NCI-H748 (cell line): Measurements from ENCODE around the gene C1QTNF9.
A peak's percentile ranks its signal among the peaks of the same experiment; 100 is the strongest.
"Not testable (repeated sequence)": the region's sequence is repeated elsewhere in the genome, so short reads cannot be mapped to it uniquely, and the experiment has no call there.

ENCODE experiments used
- DNase-seq: peaks from one replicate; lab custom pipeline; 2025; ENCODE audit not compliant: unreplicated experiment; lab: John Stamatoyannopoulos, UW

Gene C1QTNF9

DNA sequence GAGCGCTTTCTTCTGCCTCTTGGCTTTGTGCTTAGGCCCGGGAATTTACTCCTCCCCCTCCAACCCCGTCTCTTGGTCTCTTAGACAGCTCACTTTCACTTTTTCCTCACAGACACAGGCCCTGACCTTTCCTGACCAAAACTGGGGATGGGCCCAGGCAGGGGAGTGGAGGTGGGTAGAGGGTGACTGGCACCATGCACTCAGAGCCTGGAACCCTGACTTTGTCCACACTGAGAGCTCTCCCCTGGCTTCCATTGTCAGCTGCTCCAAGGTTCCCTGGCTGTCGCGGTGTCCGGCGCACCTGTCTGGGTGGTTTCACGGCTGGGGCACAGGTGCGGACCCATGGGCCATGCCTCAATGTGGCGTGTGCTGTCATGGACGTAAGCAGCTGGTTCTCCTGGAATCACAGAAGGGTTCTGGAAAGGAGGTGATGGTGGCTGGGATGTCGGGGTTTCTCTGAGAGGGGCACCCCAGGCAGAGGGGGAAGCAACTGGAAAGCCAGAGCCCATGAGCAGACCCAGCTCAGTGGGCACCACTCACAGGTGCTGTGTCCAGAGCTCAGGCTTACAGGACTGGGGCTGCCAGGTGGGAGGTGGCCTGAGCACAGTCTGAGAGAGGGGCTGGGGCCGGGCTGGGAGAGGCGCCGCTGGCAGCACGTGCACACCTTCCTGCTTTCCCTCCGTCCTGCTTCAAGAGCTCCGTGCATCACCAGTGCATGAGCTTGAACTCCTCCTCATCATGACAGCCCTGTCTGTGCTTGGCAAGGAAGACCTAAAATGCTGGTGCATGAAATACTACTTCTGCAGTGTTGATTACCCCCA lies 28.0 kb upstream of the C1QTNF9 start:
- DNase-seq, result no peak

DNA sequence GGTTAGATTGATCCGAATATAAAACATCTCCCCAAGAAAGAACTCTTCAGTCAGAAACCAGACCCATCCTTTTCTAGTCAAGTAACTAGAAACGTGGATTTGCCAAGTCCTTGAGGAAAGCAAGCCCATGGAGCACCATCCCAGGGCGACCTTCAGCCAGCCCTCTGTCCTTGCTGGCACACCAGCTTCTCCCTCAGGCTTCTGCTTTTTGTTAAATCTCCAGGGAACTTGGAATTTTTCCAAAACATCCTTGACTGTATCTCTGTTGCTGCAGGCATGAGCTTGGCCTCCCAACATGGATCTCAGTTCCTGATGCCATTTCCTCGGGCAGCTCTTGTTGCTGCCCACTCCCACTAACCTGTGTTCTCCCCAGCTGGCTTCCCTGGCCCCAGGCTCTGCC lies 27.1 kb upstream of the C1QTNF9 start:
- DNase-seq, result peak; percentile 47

DNA sequence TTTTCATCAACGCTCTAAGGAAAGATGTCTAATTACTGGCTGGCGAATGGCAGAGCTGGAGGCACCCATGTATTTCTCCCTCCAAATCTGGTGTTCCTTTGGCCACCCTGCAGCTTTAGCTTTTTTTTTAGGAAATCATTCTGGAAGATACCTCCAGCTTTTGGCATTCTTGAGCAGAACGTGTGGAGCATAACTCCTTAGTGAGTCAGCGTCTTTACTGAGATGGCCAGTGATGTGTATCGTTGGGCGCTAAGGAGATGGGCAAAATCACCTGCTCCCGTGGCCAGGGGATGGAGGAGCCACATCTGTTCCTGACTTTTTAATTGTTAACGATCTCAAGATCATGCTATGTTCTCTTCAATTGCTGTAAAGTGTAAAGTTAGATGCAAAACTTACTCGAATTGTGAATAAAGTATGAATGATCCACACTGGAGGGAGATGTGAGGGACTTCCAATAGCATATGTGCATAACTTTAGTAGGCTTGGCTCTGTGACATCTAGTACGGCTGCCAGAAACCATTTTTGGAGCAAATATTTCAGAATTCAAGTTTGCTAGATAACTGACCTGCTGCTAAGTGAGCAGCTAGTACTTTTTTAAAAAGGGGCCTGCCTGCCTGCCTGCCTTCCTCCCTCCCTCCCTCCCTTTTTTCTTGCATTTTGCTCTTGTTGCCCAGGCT lies 24.4 kb upstream of the C1QTNF9 start:
- no peak for DNase-seq

DNA sequence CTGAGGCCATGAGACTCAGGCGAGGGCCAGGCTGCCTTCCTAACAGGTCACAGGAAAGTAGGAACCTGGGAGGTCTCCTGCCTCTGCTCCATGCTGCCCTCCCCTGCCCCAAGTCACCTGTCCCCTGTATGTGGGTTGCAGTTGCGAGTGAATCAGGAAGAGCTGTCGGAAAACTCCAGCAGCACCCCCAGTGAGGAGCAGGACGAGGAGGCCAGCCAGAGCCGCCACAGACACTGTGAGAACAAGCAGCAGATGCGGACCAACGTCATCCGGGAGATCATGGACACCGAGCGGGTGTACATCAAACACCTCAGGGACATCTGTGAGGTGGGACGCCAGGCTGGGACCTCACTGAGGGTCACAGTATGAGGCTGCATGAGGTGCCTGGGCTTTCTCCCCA lies 22.8 kb upstream of the C1QTNF9 start:
- no peak for DNase-seq

DNA sequence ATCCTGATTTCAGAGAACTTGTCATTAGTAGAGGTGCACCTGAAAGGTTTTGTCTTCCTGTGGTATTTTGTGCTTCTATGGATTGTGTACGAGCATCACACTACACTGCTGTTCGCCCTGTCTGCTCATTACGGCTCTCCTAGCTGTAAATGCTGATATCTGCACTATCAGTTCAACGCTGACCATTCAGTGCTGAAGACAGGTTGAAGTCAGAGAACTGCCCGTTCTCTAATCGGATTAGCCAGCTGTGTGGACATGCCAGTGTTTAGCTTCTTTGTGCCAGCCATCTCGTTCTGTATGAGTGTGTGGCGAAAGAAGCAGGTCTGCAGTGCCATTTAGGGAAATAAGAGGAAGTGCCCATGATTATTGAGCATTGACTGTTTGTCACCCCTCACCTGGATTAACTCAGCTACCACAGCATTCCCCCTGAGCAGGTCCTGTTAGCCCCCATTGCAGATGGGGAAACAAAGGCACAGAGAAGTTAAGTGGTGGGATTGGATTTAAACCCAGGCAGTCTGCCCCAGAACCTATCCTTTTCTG lies 21.6 kb upstream of the C1QTNF9 start:
- no peak for DNase-seq

DNA sequence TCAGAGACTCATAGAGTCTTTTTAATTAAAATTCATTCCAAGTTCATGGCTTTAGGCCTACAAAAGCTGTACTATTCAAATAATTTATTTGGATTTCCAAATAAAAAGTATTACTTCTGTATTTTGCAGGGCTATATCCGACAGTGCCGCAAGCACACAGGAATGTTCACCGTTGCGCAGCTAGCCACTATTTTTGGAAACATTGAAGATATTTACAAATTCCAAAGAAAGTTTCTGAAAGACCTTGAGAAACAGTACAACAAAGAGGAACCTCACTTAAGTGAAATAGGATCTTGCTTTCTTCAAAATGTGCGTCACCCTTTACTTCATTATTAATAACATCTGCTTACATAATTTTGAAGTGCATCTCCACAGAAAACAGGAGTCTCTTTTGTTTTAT lies 20.5 kb upstream of the C1QTNF9 start:
- DNase-seq, result no peak

DNA sequence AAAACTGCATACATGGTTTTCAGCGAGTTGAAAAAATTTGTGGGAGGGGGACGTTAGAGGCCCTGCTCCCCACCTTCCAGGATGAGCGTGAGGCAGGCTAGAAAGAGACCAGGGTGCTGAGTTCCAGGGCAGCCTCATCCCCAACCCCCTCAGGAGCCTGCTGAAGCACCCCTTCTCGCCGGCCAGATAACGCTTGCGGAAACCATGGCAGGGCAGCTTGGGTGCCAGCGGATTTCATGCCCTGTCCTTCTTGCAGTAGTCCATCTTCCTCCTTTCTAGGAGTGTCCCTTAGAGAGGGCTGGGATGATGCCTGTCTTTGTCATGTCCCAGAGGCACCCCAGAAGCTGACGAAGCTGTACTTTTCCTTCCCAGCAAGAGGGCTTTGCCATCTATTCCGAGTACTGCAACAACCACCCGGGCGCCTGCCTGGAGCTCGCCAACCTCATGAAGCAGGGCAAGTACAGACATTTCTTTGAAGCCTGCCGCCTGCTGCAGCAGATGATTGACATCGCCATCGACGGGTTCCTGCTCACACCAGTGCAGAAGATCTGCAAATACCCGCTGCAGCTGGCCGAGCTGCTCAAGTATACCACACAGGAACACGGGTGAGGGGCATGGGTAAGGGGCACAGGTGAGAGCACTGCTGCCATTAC lies 19.0 kb upstream of the C1QTNF9 start:
- no peak for DNase-seq

DNA sequence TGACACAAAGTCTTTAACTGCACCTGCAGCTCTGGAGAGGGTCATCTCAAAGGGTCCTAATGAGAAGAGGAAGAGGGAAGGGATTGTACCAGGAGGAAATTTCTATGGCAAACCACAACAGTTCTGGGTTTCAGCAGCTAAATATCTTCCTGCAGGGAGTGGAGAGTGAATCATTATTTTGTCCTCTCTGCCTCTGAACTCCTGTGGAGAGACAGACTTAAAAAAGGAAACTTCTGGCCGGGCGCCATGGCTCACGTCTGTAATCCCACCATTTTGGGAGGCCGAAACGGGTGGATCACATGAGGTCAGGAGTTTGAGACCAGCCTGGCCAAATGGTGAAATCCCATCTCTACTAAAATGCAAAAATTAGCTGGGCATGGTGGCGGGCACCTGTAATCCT lies 16.9 kb upstream of the C1QTNF9 start:
- no peak for DNase-seq

DNA sequence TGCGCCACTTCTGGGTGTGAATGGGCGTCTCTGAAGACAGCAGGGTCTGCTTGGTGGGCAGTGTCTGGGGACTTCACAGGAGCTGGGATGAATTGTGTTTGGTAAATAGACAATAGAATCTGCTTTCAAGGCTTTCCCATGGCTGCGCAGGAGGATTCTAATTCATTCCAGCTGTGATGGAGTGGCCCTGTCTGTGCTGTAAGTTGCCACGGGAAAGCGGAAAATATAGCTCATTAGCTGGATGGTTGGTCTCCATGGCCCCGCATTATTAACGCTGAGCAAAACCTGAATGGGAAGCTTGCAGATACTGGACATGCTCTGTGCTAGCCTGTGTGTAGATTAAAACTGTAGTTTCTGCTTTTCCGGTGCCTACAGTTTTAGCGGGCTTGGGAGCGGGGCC lies 15.6 kb upstream of the C1QTNF9 start:
- DNase-seq, result no peak

DNA sequence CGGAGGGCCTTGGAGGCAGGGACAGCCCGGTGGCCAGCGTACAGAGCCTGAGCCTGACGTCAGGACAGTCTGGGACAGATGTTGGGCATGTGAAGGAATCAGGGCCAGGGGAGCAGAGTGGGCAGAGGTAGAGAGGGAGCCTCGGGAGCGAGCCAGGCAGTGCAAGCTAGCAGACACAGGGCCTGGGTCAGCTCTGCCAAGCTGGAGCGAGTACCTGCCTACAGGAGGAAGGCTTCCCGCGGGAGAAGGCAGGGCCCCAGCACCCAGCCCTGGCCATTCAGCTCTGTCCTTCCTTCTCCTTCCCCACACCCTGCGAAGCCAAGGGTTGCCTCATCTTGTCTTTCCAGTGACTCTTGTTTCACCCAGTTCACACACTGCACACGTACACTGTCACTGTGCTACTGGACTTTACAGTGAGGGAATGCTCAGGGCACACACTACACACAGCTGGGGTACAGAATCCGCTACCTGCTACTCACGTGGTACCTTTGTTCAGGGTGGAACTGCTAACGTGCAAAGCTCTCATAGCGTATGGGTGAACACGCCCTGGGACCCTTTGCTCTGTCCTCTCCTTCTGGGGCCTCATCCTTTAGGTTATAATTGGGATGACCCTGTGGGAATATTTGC lies 9.8 kb upstream of the C1QTNF9 start:
- no peak for DNase-seq

DNA sequence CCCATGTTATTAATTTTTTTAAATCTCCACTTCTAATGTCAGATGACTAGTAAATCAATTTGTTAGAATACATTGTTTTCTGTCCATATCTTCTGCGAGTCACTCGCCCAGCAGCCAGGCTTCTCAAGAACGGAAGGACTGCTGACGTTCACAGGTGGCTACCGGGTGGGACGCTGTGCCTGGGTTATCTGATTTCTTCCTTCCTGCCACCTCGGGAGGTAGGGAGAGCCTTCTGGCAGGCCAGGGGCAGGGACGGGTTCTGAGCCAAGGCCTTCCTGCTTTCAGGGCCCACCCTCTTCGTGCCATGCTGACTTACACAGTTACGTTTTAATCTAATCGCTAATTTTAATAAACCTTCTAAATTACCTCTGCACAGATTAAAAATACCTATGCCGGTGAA lies 7.9 kb upstream of the C1QTNF9 start:
- no peak for DNase-seq

DNA sequence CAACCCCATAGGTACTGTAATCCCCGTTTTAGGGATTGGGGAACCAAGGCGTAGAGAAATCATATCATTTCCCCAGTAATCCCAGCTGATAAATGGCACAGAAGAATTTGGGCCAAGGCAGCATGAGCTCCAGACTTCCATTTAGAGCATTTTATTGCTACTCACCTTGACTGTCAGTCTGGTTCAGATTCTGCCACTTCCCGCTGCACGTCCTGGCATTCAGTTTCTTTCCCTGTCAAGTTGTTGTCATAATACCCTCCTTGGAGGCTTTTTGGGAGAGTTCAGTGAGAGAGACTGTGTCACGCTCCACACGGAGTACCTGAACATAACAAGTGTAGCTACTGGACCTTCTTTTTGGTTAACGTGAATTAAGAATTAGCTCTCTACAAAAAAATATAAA lies 7.5 kb upstream of the C1QTNF9 start:
- DNase-seq, result no peak

DNA sequence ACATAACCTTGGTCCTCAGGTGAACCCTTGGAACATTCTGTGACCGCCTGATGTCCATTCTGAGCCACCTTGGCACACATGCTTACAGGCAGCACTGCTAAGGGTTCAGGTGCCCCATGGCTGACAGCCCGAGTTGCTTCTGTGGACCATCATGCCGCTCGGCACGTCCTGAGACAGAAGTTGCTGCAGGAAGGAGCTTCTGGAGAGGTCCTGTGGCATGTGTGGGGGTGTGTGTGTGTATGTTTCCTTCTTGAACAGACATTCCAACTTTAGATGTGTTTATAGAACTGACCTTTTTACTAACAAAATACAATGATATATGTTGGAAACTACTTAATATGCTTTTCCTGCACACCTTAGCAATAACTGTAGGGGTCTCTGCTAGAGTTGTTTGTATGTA lies 4.8 kb upstream of the C1QTNF9 start:
- DNase-seq, result no peak

DNA sequence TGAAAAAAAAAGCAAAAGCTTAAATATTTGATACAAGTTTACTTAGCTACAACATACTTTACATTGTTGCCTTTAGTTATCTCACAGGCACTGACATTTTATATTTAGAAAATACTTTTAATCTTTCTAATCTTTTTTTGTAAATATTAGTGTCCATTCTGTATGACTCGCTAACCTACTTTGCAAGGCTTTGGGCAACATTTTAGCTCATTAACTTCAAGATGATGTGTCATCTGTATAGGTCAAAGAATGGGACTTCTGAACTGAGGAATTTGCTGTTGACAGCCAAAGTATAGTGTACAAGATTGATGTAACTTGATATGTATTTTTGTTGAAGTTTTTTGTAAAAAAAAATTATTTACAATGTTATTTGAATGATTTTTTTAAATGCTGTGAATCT lies 2.7 kb upstream of the C1QTNF9 start:
- DNase-seq, result no peak

DNA sequence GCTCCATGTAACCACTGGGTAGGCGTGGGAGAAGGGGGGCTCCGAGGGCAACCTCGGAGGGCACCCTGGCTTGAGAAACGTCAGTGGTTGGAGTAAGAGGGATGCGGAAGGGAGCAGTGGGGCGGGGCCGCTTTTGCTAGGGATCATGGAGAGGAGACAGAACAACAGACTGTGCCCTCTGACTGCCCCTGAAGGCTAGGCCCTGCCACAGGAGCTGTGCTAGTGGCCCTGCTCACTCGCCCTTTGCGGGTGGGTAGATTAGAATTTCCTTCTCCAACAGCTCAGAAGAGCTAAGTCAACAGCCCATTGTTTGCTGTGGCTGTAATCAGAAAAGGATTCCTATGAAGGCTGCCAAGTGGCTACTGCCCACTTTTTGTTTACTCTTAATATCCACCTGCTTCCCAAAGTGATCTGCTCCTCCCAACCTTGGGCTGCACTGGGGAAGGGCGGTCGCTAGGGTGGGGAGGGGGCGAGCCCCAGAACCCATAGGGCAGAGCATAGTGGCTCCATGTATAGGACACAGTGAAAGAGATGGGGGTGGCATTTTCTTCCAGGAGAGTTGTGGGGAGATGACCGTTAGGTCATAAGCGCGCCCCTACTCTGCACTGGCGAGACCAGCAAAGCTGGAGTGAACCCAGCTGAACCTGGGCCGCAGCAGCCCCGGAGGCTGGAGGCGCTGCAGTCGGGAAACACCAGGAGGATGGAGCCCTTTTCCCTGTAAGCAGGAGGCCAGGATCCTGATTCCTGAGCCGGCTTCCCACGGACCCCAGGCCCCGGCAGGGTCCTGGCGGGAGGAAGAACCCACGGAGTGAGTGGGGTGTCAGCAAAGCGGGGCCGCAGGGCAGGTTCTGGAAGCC lies 1.9 kb upstream of the C1QTNF9 start:
- peak; percentile 95 for DNase-seq

DNA sequence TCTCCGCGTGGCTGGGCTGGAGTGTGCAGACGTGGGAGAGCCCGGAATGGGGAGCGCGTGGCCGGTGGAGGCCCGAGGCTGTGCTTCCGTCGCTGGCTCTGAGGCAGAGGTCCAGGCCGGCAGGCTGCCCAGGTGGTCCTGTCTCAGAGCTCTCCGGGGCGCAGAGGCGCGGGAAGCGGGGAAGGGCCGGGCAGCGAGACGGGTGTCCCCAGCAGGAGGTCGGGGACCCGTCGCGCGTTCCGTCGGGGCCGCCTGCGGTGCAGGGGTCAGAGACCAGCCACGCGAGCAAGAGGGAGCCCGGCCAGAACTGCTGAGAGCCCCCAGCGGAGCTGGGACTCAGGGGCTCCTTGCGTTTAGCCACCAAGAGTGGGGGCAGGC lies 1.3 kb upstream of the C1QTNF9 start:
- DNase-seq, result no peak

DNA sequence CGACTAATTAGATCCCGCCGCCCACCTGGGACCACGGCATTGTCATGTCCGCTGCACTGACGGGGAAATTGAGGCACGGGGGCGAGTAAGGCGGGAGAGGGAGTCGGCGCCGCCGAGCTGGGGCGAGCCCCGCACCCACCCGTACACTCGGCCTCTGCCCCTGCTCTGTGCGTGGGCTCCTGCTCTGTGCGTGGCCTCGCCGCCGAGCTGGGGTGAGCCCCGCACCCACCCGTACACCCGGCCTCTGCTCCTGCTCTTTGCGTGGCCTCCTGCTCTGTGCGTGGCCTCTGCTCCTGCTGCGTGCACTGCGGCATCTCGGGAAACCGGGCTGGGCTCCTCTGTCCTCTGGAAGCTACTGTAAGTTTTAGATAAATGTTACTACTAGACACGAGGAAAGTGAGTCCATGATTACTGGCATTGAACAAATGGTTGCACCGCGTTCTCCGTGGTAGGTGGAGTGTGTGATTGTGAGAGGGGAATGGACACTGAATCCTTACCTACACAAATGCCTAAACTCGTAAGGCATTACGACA lies 826 bp upstream of the C1QTNF9 start:
- no peak for DNase-seq

DNA sequence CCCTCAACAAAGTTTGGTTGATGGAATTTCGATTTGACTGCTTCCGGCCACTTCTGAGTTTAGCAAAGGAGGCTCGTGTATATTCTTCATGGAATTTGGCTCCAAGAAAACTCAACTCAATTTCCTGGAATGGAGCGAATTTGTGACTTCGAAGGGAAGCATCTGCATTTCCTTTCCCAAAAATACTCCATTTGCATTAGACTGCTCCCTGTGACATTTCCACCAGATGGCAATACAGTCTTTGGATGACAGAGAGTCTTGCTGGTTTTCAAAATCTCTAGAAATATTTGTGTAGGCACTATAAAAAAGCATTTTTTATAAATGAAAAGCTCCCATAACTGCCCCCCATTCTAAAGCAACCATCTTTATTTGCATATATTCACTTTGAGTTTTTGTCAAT lies 4.1 kb downstream of the C1QTNF9 start:
- DNase-seq, result no peak

DNA sequence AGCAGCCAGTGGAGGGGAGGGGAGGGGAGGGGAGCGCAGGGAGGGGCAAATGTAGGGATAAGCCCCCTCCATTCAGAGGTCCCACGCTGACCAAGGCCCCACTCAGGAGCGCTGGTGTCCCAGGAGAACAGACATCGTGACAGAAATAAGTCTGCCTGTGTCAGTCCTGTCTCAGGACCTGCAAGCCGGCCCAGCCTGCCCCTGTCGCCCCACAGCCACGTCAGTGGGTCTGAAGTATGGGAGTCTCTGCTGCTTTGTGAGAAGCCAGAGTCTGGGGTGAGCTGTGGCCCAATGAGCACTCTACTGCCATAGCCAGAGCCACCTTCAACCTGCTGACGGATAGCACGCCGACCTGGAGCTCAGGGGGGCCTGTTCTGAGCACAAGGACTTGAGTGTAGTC lies 8.5 kb downstream of the C1QTNF9 start:
- not testable (repeated sequence) for DNase-seq

DNA sequence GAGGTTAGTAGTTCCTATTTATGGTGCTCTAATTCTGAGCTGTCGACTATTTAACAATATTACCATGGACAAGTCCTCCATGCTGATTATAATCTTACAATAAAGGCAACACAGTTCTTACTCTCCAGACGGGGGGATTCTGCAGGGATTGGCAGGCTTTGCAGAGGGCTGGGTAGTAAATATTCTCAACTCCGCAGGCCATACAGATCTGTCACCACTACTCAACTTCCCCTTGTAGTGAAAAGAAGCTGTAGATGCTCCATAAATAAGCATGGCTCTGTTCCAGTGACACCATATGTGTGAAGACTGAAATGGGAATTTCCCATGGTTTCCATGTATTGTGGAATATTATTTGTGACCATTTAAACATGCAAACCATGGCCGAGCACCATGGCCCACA lies 9.5 kb downstream of the C1QTNF9 start:
- DNase-seq, result not testable (repeated sequence)
